ENCODE results near the gene UNC13D. TPM values are rescaled to one million over a fixed set of nuclear protein-coding genes. Genes with fewer than 3 reads are reported as not detected.

The UNC13D gene
- total and polyA plus RNA-seq, 4 donors = 56.6 to 110 (median 73.2) TPM

- Histone ChIP-seq H3K36me3 (ENCODE audit: control insufficient read depth in 4 of 4, insufficient read depth in 4 of 4, low read length in 4 of 4) (peaks cover 0 to 52% (median 30%) of the 10 kb centered on the region in 4 donors), H3K4me1 (ENCODE audit: control insufficient read depth in 5 of 5, insufficient read depth in 5 of 5, low read length in 5 of 5) (peaks cover 0 to 51% (median 38%) of the 10 kb centered on the region in 5 donors), H3K4me3 (no peak overlapping the region), H3K27me3 (ENCODE audit: control insufficient read depth in 3 of 3, insufficient read depth in 3 of 3, low read length in 2 of 3) (no peaks in the 10 kb centered on the region), H3K9ac (ENCODE audit: insufficient read depth in 1 of 2, low read length in 2 of 2) (peak overlapping the region in 1 of 2 donors; percentile 65), H3K27ac (ENCODE audit: low read depth in 1 of 2, low read length in 1 of 2) (peak overlapping the region in 1 of 2 donors; percentile 71), H3K9me3 (ENCODE audit: control insufficient read depth in 4 of 4, insufficient read depth in 3 of 4, low read length in 3 of 4) (no peaks in the 10 kb centered on the region)
- 84 to 90% methylated on average over 25 of the region's 25 CpGs for WGBS, 2 donors
- TF ChIP-seq CTCF (IDR thresholded peaks at IDR 0.05; ENCODE audit: control extremely low read depth, extremely low read depth) = no peak
- ATAC-seq (ENCODE audit: insufficient read depth, low FRiP score) (no peak), DNase-seq (no peak)
Measured at GRCh38 chr17:75847614-75848522, 3.7 kb upstream of the UNC13D start.

- DNase-seq (no peak), ATAC-seq (ENCODE audit: insufficient read depth, low FRiP score) (no peak)
- no peak for TF ChIP-seq CTCF (IDR thresholded peaks at IDR 0.05; ENCODE audit: control extremely low read depth, extremely low read depth)
- no peaks in the 10 kb centered on the region for H3K9me3 ChIP-seq (ENCODE audit: control insufficient read depth in 4 of 4, insufficient read depth in 3 of 4, low read length in 3 of 4)
- no peaks in the 10 kb centered on the region for H3K27me3 ChIP-seq (ENCODE audit: control insufficient read depth in 3 of 3, insufficient read depth in 3 of 3, low read length in 2 of 3)
- H3K27ac ChIP-seq (ENCODE audit: low read depth in 1 of 2, low read length in 1 of 2) = peak overlapping the region in 1 of 2 donors; percentile 71
- H3K4me3 ChIP-seq = no peak overlapping the region
- H3K4me1 ChIP-seq (ENCODE audit: control insufficient read depth in 5 of 5, insufficient read depth in 5 of 5, low read length in 5 of 5) = peaks cover 0 to 51% (median 38%) of the 10 kb centered on the region in 5 donors
- H3K36me3 ChIP-seq (ENCODE audit: control insufficient read depth in 4 of 4, insufficient read depth in 4 of 4, low read length in 4 of 4) = peaks cover 0 to 52% (median 30%) of the 10 kb centered on the region in 4 donors
- H3K9ac ChIP-seq (ENCODE audit: insufficient read depth in 1 of 2, low read length in 2 of 2) = no peak overlapping the region
- 88 to 90% methylated on average over 34 of the region's 34 CpGs for WGBS, 2 donors
Measured at GRCh38 chr17:75846692-75847613, 2.7 kb upstream of the UNC13D start.

GRCh38 chr17:75845933-75846691, 1.9 kb upstream of the UNC13D start:
- Histone ChIP-seq H3K4me3 (no peak overlapping the region), H3K9ac (ENCODE audit: insufficient read depth in 1 of 2, low read length in 2 of 2) (no peak overlapping the region), H3K9me3 (ENCODE audit: control insufficient read depth in 4 of 4, insufficient read depth in 3 of 4, low read length in 3 of 4) (no peaks in the 10 kb centered on the region), H3K27ac (ENCODE audit: low read depth in 1 of 2, low read length in 1 of 2) (peak overlapping the region; percentile 0 to 89), H3K27me3 (ENCODE audit: control insufficient read depth in 3 of 3, insufficient read depth in 3 of 3, low read length in 2 of 3) (no peaks in the 10 kb centered on the region), H3K4me1 (ENCODE audit: control insufficient read depth in 5 of 5, insufficient read depth in 5 of 5, low read length in 5 of 5) (peaks cover 0 to 51% (median 38%) of the 10 kb centered on the region in 5 donors), H3K36me3 (ENCODE audit: control insufficient read depth in 4 of 4, insufficient read depth in 4 of 4, low read length in 4 of 4) (peaks cover 0 to 49% (median 26%) of the 10 kb centered on the region in 4 donors)
- ATAC-seq (ENCODE audit: insufficient read depth, low FRiP score) (no peak), DNase-seq (no peak)
- TF ChIP-seq CTCF (IDR thresholded peaks at IDR 0.05; ENCODE audit: control extremely low read depth, extremely low read depth) = no peak
- WGBS, 2 donors = 58 to 72% methylated on average over 22 of the region's 22 CpGs
